IMR-90 (cell line): ENCODE results near the gene SIDT1. TPM values are rescaled to one million over a fixed set of nuclear protein-coding genes. Genes with fewer than 3 reads are reported as not detected.

ENCODE experiments used
- ATAC-seq: fragments of 200-7000 bp; cut with Tn5 transposase; 2 replicates; pipeline ENCODE4 v1.9.1; 2020; ENCODE audit warnings: low read depth, mild to moderate bottlenecking, moderate library complexity
- BruUV-seq: library from RNA; stranded (reverse); fragments of 400-500 nt; replicated peaks from 2 replicates; lab custom pipeline; 2021; lab: Mats Ljungman, UMichigan
- CTCF ChIA-PET: fragments of 300-600 bp; formaldehyde crosslinking; extraction: SDS; loops from one replicate; lab custom pipeline; 2021; ENCODE audit warnings: antibody characterized with exemption; lab: Yijun Ruan, JAX
- POLR2A ChIA-PET: fragments of 300-600 bp; sonication (Branson Sonifier 250); formaldehyde crosslinking; loops from one replicate; lab custom pipeline; 2022; ENCODE audit warnings: antibody characterized with exemption; ENCODE audit not compliant: unreplicated experiment; lab: Charles Lee
- DNase-seq: peaks from one replicate; pipeline ENCODE4 v3.0.0; 2013
- H2AFZ ChIP-seq: replicated peaks from 2 replicates; pipeline ENCODE3; 2013; ENCODE audit warnings: low read length, mild to moderate bottlenecking; ENCODE audit not compliant: poor library complexity
- H2AK5ac ChIP-seq: 2 replicates; pipeline ENCODE4 v1.6.1; 2013; ENCODE audit warnings: low read depth, low read length, inconsistent platforms
- H2AK9ac ChIP-seq: replicated peaks from 2 replicates; pipeline ENCODE3; 2013; ENCODE audit warnings: mild to moderate bottlenecking, low read depth, low read length, moderate library complexity; ENCODE audit not compliant: poor library complexity
- H2BK120ac ChIP-seq: 2 replicates; pipeline ENCODE4 v1.6.1; 2013; ENCODE audit warnings: low read depth, low read length, inconsistent platforms
- H2BK15ac ChIP-seq: 3 replicates; pipeline ENCODE4 v1.6.1; 2013; ENCODE audit warnings: low read depth, low read length, inconsistent platforms
- H2BK20ac ChIP-seq: 2 replicates; pipeline ENCODE4 v1.6.1; 2013; ENCODE audit warnings: low read depth, mild to moderate bottlenecking, inconsistent platforms, low read length, moderate library complexity
- H2BK5ac ChIP-seq: 2 replicates; pipeline ENCODE4 v1.6.1; 2013; ENCODE audit warnings: mild to moderate bottlenecking, low read depth, low read length, inconsistent platforms; ENCODE audit not compliant: poor library complexity, severe bottlenecking
- H3K14ac ChIP-seq: replicated peaks from 2 replicates; pipeline ENCODE4 v1.6.1; 2013; ENCODE audit warnings: low read depth, low read length, inconsistent platforms
- H3K18ac ChIP-seq: 2 replicates; pipeline ENCODE4 v1.6.1; 2013; ENCODE audit warnings: low read depth, low read length, control low read depth
- H3K23ac ChIP-seq: 2 replicates; pipeline ENCODE4 v1.6.1; 2013; ENCODE audit warnings: low read depth, low read length, inconsistent platforms
- H3K27ac ChIP-seq: 2 replicates; pipeline ENCODE4 v1.5.1; 2013; ENCODE audit warnings: mild to moderate bottlenecking, control low read depth, low read length; ENCODE audit not compliant: insufficient read depth
- H3K27me3 ChIP-seq: 2 replicates; pipeline ENCODE4 v1.6.1; 2013; ENCODE audit warnings: low read length; ENCODE audit not compliant: control insufficient read depth, insufficient read depth
- H3K36me3 ChIP-seq: 2 replicates; pipeline ENCODE4 v1.6.1; 2013; ENCODE audit warnings: low read length, mixed read lengths; ENCODE audit not compliant: control insufficient read depth, insufficient read depth
- H3K4ac ChIP-seq: 2 replicates; pipeline ENCODE4 v1.6.1; 2013; ENCODE audit warnings: low read depth, low read length, inconsistent platforms
- H3K4me1 ChIP-seq: 2 replicates; pipeline ENCODE4 v1.6.1; 2013; ENCODE audit warnings: low read length, mixed read lengths; ENCODE audit not compliant: control insufficient read depth, insufficient read depth
- H3K4me2 ChIP-seq: 2 replicates; pipeline ENCODE4 v1.6.1; 2013; ENCODE audit warnings: low read depth, mild to moderate bottlenecking, control low read depth, low read length, moderate library complexity
- H3K4me3 ChIP-seq: 2 replicates; pipeline ENCODE4 v1.5.1; 2013; ENCODE audit warnings: low read depth, mild to moderate bottlenecking, control low read depth, low read length, moderate library complexity; ENCODE audit not compliant: insufficient read depth
- H3K56ac ChIP-seq: 2 replicates; pipeline ENCODE4 v1.6.1; 2013; ENCODE audit warnings: low read length, inconsistent platforms; ENCODE audit not compliant: insufficient read depth; ENCODE audit errors: extremely low read depth
- H3K79me1 ChIP-seq, 2 experiments: 2 replicates each; pipeline ENCODE4 v1.6.1; 2013; ENCODE audit warnings: low read length in 2 of 2, inconsistent platforms in 1 of 2, low read depth in 1 of 2
- H3K9ac ChIP-seq: 2 replicates; pipeline ENCODE4 v1.6.1; 2013; ENCODE audit warnings: low read depth, low read length, control low read depth
- H3K9me1 ChIP-seq: 2 replicates; pipeline ENCODE4 v1.6.1; 2013; ENCODE audit warnings: low read length, inconsistent platforms; ENCODE audit not compliant: insufficient read depth
- H3K9me3 ChIP-seq: 2 replicates; pipeline ENCODE4 v1.6.1; 2013; ENCODE audit warnings: low read length; ENCODE audit not compliant: control insufficient read depth, insufficient read depth
- H4K20me1 ChIP-seq: 2 replicates; pipeline ENCODE4 v1.6.1; 2013; ENCODE audit warnings: low read length, inconsistent platforms; ENCODE audit not compliant: insufficient read depth
- H4K5ac ChIP-seq: 2 replicates; pipeline ENCODE4 v1.6.1; 2013; ENCODE audit warnings: mild to moderate bottlenecking, low read depth, low read length, control low read depth
- H4K8ac ChIP-seq, 2 experiments: 2 replicates each; pipeline ENCODE4 v1.6.1; 2013; ENCODE audit warnings: low read depth in 2 of 2, low read length in 2 of 2, control low read depth in 1 of 2, inconsistent platforms in 1 of 2
- H4K91ac ChIP-seq: 2 replicates; pipeline ENCODE4 v1.6.1; 2013; ENCODE audit warnings: low read depth, low read length, inconsistent platforms; ENCODE audit not compliant: insufficient read depth
- POLR2A ChIP-seq: IDR thresholded peaks from 2 replicates; pipeline ENCODE4 v1.6.1; 2012; ENCODE audit warnings: mild to moderate bottlenecking, low read depth, low read length
- WGBS, 2 experiments: methylation state at CpG; one replicate each; pipeline versions ENCODE4 v1.1.5 to v1.1.7; 2013; ENCODE audit warnings: missing lambda C conversion rate in 2 of 2; ENCODE audit not compliant: insufficient read length in 1 of 2; ENCODE audit errors: extremely low coverage in 2 of 2; 5-methylcytosine and 5-hydroxymethylcytosine counted together
- dilution Hi-C: fragments of 300-500 bp; cut with HindIII; formaldehyde crosslinking; loops from one replicate; pipeline ENCODE4 v1.14.3; 2018; ENCODE audit warnings: low sequenced_read_pairs; ENCODE audit not compliant: unreplicated experiment
- in situ Hi-C: fragments of 300-500 bp; cut with MboI; formaldehyde crosslinking; loops from 3 replicates; pipeline ENCODE4 v1.14.3; 2019; ENCODE audit warnings: low sequenced_read_pairs, inconsistent platforms, mixed read lengths
- intact Hi-C: fragments of 100-400 bp; cut with micrococcal nuclease; formaldehyde crosslinking; loops from 2 replicates; pipeline ENCODE4 v1.10.0; 2022
- polyA plus RNA-seq, 3 experiments: library from polyadenylated mRNA; depleted of rRNA; stranded (reverse); fragments of >200 nt; gene quantifications; 2 replicates each; pipeline ENCODE4 v1.2.3, GENCODE V29; 2012; ENCODE audit warnings: low replicate concordance in 1 of 3
- total RNA-seq: library from RNA; depleted of rRNA; stranded (reverse); fragments of >200 nt; gene quantifications from 2 replicates; pipeline ENCODE4 v1.2.3, GENCODE V29; 2012
- TF ChIP-seq, protein P1 (sequence below): conservative IDR thresholded peaks from 2 replicates; pipeline ENCODE4 v1.5.1; 2012; ENCODE audit warnings: mild to moderate bottlenecking, low read depth, low read length, improper control_type of control experiment

SIDT1 gene
- total and polyA plus RNA-seq, 2 of the 4 experiments (the other 2 are of a cell fraction) = not detected

GRCh38 chr3:113535898-113536297 lies 3.5 kb downstream of the SIDT1 start:
- Histone ChIP-seq H4K91ac (no peak overlapping the region), H2BK5ac (no peak overlapping the region), H3K79me1 (no peaks in the 10 kb centered on the region), H2BK120ac (no peak overlapping the region), H3K56ac (no peak overlapping the region), H2BK15ac (no peak overlapping the region), H4K8ac (no peak overlapping the region), H3K4me2 (no peak overlapping the region), H3K9ac (no peak overlapping the region), H3K27me3 (peaks cover 46% of the 10 kb centered on the region), H4K5ac (no peak overlapping the region), H3K9me1 (no peaks in the 10 kb centered on the region), H2AFZ (no peak overlapping the region), H2AK9ac (no peak overlapping the region), H3K23ac (no peak overlapping the region), H4K20me1 (no peaks in the 10 kb centered on the region), H3K14ac (no peak overlapping the region), H2AK5ac (no peak overlapping the region), H3K27ac (no peak overlapping the region), H3K18ac (no peak overlapping the region), H3K36me3 (no peaks in the 10 kb centered on the region), H3K4me1 (no peaks in the 10 kb centered on the region), H3K4me3 (no peak overlapping the region), H2BK20ac (no peak overlapping the region), H3K4ac (no peak overlapping the region), H3K9me3 (peaks cover 3% of the 10 kb centered on the region; the same call in 1 of the 2 replicates)
- DNase-seq = no peak
- ATAC-seq = no peak
- BruUV-seq = no TSS peak
- in situ Hi-C loops = no loop called here
- no CpG with 5 or more reads among the region's 5 CpGs for WGBS, 2 experiments
- dilution Hi-C loops = no loop called here
- TF ChIP-seq, protein P1, sequence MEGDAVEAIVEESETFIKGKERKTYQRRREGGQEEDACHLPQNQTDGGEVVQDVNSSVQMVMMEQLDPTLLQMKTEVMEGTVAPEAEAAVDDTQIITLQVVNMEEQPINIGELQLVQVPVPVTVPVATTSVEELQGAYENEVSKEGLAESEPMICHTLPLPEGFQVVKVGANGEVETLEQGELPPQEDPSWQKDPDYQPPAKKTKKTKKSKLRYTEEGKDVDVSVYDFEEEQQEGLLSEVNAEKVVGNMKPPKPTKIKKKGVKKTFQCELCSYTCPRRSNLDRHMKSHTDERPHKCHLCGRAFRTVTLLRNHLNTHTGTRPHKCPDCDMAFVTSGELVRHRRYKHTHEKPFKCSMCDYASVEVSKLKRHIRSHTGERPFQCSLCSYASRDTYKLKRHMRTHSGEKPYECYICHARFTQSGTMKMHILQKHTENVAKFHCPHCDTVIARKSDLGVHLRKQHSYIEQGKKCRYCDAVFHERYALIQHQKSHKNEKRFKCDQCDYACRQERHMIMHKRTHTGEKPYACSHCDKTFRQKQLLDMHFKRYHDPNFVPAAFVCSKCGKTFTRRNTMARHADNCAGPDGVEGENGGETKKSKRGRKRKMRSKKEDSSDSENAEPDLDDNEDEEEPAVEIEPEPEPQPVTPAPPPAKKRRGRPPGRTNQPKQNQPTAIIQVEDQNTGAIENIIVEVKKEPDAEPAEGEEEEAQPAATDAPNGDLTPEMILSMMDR = peak; percentile 11; the same call in 1 of the 2 replicates
- TF ChIP-seq POLR2A = no peak
- ChIA-PET CTCF (no interaction called here), POLR2A (no interaction called here)
- intact Hi-C loops = no loop called here
